T-helper 2 cell treated with Interferon-gamma antibody and Interleukin-4, amounts not matched to agents 5 μg/mL and 100 μg/mL, for 36 hours (primary cell): ENCODE measurements around the gene AJAP1.

Experiments used
- DNase-seq: peaks from one replicate; pipeline ENCODE4 v3.0.0; 2021; ENCODE audit warnings: low spot score
- H3K27ac Mint-ChIP-seq: one replicate; pipeline ENCODE4 v1.8.0; 2021; ENCODE audit warnings: mild to moderate bottlenecking, mixed read lengths
- H3K27me3 Mint-ChIP-seq: one replicate; pipeline ENCODE4 v1.8.0; 2021; ENCODE audit warnings: low read depth, mixed read lengths
- H3K36me3 Mint-ChIP-seq: one replicate; pipeline ENCODE4 v1.8.0; 2021; ENCODE audit warnings: low read depth, mixed read lengths
- H3K4me1 Mint-ChIP-seq: one replicate; pipeline ENCODE4 v1.8.0; 2021; ENCODE audit warnings: low read depth, mixed read lengths
- H3K4me3 Mint-ChIP-seq: one replicate; pipeline ENCODE4 v1.8.0; 2022; ENCODE audit warnings: mild to moderate bottlenecking, moderate library complexity, mixed read lengths
- H3K9me3 Mint-ChIP-seq: one replicate; pipeline ENCODE4 v1.8.0; 2021; ENCODE audit warnings: mixed read lengths

AJAP1 gene

DNA sequence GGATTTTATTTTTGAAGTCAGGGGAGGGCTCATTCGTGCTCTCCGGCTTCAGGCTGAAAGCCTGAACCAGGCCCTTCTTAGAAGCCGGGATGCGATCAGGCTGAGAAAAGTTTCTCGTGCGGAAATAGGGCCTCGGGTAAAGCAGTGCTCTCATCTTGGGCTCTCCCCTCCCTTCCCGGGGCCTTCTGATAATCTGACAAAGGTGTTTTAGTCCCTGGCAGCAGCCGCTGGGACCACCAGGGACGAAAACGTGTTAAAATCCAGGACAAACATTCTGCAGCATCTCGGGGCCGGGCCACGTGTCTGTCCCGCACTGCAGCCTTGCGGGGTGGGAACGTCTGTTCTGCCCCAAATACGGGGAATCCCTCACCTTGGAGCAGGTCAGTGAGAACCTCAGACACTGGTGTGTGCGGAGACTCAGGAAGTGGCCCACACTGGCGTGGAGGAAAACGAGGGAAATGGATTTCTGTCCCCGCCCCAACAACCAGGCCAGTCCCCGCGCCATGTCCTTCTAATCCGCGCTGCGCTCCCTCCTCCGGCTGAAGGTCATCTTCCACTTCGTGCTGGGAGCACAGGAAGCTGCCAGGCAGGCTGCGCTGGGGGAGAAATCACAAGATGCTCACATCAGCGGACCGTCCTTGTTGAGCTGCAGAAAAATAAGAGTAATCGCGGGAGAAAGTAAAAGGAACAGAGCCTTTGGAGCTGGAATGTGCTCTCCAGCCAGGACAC, 16.6 kb upstream of the AJAP1 start:
- Mint-ChIP-seq H3K27me3 (peaks cover 7% of the 10 kb centered on the region), H3K4me3 (no peak overlapping the region), H3K27ac (no peak overlapping the region), H3K4me1 (no peaks in the 10 kb centered on the region), H3K36me3 (no peaks in the 10 kb centered on the region), H3K9me3 (no peaks in the 10 kb centered on the region)
- no peak for DNase-seq

DNA sequence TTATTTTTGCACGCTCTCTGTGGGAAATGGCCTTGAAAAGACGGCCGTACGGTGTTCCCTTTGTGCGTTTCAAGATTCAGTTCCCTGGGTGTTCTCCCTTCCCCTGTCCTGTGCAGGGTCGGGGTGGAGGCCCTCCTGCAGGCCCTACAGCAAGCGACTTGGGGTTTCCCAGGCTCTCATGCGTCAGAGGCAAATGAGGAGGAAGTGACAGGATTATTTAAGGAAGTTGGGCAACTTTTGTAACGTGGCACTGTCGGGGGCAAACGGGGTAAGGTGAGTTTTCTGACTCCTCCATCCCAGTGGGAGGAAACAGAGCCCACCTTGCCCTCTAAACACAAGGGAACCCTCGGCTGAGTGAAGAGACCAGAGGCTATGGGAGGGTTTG, 16.1 kb upstream of the AJAP1 start:
- Mint-ChIP-seq H3K36me3 (no peaks in the 10 kb centered on the region), H3K4me1 (no peaks in the 10 kb centered on the region), H3K9me3 (no peaks in the 10 kb centered on the region), H3K27ac (no peak overlapping the region), H3K27me3 (peaks cover 7% of the 10 kb centered on the region), H3K4me3 (no peak overlapping the region)
- DNase-seq = no peak

DNA sequence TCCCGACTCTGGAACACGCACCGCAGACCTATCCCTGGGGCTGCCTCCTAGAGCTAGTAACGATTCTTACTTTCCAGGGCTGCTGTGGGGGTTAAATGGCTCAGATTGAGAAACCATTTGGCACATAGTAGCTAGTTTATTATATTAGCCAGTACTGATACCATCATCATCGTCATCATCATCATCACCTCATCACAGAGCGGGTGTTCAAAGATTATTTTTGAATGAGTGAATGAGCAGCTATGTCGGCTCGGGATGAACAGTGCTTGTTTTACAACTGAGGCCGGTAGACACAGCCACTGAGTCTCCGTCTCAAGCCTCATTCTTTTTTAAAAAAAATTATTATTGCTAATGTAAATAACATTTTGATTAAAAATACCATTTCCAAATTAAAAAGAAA, 13.5 kb upstream of the AJAP1 start:
- no peak for DNase-seq
- no peaks in the 10 kb centered on the region for H3K36me3 Mint-ChIP-seq
- no peak overlapping the region for H3K4me3 Mint-ChIP-seq
- no peak overlapping the region for H3K27ac Mint-ChIP-seq
- peaks cover 7% of the 10 kb centered on the region for H3K27me3 Mint-ChIP-seq
- H3K4me1 Mint-ChIP-seq = no peaks in the 10 kb centered on the region
- no peaks in the 10 kb centered on the region for H3K9me3 Mint-ChIP-seq

DNA sequence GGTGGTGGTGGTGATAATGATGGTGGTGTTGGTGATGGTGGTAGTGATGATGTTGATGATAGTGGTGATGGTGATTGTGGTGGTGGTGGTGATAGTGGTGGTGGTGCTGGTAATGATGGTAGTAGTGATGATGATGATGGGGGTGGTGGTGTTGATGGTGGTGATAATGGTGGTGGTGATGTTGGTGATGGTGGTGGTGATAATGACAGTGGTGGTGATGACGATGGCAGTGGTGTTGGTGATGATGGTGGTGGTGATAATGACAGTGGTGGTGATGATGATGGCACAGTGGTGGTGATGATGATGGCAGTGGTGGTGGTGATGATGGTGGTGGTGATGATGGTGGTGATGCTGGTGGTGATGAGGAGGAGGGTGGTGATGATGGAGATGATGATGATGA, 7.0 kb upstream of the AJAP1 start:
- Mint-ChIP-seq H3K36me3 (no peaks in the 10 kb centered on the region), H3K9me3 (no peaks in the 10 kb centered on the region), H3K4me1 (no peaks in the 10 kb centered on the region), H3K27ac (no peak overlapping the region), H3K4me3 (no peak overlapping the region), H3K27me3 (peaks cover 9% of the 10 kb centered on the region)
- DNase-seq = no peak

DNA sequence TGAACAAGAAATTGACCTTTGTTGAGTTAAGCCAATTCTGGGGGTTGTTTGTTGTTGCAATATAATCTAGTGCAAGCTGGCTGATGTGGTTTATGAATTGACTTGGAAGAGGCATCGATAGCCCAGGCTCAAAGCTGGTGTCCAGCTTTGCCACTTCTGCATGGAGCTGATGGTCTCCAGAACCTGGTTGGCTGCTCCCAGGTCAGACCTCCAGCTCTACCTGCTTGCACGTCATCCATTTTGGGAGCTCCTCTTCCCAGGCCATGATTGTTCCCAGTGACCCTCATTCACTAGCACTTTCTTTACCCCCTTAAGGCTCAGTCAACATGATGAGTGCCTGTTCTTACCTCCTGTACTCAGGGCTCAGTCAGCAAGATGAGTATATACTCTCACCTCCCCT, 5.8 kb upstream of the AJAP1 start:
- Mint-ChIP-seq H3K9me3 (no peaks in the 10 kb centered on the region), H3K36me3 (no peaks in the 10 kb centered on the region), H3K27ac (no peak overlapping the region), H3K27me3 (peaks cover 12% of the 10 kb centered on the region), H3K4me3 (no peak overlapping the region), H3K4me1 (no peaks in the 10 kb centered on the region)
- DNase-seq = no peak

DNA sequence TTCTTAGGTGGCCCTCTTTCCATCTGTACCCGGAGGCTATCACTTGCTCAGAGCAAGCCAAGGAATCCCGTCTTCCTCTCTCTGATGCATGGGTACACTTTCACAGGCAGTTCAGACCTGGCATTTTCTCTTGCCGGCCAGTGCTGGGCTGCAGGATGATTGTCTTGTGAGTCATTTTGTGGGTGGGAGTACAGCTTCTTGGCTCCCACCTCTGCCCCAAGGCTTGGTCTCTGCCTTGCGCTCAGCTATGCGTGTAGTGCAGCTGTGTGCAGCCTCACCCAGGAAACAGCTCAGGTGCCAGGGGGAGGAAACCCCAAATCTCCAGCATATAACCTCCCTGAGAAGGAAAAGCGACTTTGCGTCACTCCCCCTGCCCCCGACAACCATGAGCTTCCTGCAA, 3.9 kb upstream of the AJAP1 start:
- Mint-ChIP-seq H3K9me3 (no peaks in the 10 kb centered on the region), H3K4me1 (no peaks in the 10 kb centered on the region), H3K27ac (no peak overlapping the region), H3K27me3 (peaks cover 16% of the 10 kb centered on the region), H3K36me3 (no peaks in the 10 kb centered on the region), H3K4me3 (no peak overlapping the region)
- no peak for DNase-seq

DNA sequence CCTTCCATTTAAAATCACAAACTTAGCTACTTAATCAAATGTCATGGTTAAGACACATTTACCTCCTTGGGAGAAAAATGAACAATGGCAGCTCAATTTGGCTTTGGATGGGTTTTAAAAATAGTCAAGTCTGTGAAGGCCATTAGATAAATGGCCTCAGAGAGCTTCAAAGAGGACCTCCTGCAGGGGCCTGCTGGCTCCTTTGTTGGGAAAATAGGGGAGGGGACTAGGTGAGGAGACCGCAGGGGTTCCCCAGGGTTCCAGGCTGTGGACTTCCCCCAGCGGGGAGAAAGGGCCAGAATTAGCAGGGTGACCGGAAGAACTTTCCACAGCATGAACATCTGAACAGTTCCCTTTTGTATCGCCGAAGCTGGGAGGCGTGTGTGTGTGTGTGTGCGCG, 3.4 kb upstream of the AJAP1 start:
- Mint-ChIP-seq H3K27me3 (peaks cover 17% of the 10 kb centered on the region), H3K36me3 (no peaks in the 10 kb centered on the region), H3K4me1 (no peaks in the 10 kb centered on the region), H3K27ac (no peak overlapping the region), H3K9me3 (no peaks in the 10 kb centered on the region), H3K4me3 (no peak overlapping the region)
- DNase-seq = no peak

DNA sequence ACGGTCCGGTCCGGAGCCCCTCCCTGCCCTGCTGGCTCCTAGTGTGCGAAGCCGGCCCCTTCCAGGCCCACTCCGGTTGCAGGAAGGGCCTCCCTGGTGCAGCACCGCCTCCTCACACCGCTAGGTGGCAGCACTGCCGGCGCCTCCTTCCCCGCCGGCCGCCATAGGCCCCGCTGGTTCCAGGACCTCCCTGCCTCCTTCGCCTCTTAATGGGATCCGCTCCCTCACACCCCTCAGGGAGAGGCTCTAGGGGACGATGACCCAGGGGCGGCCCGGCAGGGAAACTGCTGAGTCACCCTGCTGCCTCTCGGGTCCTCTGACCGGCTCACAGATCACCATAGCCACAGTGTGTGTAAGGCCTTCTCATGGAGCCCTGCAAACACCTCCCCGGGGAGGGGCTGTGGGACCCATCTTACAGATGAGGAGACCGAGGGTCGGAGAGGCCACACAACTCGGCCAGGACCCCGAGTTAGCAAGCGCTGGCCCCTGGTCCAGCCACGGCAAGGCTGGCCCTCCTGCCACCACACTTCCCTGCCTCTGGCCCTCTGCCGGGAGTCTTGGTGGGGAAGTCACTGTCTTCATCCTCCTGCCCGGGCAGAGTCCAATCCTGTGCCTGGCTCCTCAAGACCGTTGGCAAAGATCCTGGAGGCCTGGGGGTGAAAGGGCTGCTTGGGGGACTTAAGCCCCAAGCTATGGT, 1.6 kb upstream of the AJAP1 start:
- no peaks in the 10 kb centered on the region for H3K9me3 Mint-ChIP-seq
- peaks cover 35% of the 10 kb centered on the region for H3K27me3 Mint-ChIP-seq
- H3K27ac Mint-ChIP-seq = no peak overlapping the region
- H3K36me3 Mint-ChIP-seq = no peaks in the 10 kb centered on the region
- H3K4me3 Mint-ChIP-seq = no peak overlapping the region
- H3K4me1 Mint-ChIP-seq = no peaks in the 10 kb centered on the region
- DNase-seq = peak; percentile 44

DNA sequence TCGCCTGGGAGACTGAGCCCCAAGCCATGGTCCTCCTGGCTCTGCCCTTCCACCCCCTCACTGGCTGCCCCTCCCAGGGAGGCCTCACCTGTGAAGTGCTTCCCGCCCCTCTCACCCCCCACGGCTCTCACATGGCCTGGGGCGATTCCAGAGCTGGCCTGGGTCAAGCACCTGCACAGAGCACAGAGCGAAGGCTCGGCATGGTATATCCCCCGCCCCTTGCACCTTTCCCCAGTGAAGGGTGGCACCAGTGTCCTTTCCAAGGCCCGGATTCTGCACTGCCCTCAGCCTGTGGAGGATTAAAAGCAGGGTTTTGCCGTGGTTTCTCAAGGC, 1.1 kb upstream of the AJAP1 start:
- H3K27ac Mint-ChIP-seq = no peak overlapping the region
- no peaks in the 10 kb centered on the region for H3K4me1 Mint-ChIP-seq
- no peak for DNase-seq
- no peaks in the 10 kb centered on the region for H3K36me3 Mint-ChIP-seq
- H3K27me3 Mint-ChIP-seq = peaks cover 39% of the 10 kb centered on the region
- H3K9me3 Mint-ChIP-seq = no peaks in the 10 kb centered on the region
- H3K4me3 Mint-ChIP-seq = no peak overlapping the region

DNA sequence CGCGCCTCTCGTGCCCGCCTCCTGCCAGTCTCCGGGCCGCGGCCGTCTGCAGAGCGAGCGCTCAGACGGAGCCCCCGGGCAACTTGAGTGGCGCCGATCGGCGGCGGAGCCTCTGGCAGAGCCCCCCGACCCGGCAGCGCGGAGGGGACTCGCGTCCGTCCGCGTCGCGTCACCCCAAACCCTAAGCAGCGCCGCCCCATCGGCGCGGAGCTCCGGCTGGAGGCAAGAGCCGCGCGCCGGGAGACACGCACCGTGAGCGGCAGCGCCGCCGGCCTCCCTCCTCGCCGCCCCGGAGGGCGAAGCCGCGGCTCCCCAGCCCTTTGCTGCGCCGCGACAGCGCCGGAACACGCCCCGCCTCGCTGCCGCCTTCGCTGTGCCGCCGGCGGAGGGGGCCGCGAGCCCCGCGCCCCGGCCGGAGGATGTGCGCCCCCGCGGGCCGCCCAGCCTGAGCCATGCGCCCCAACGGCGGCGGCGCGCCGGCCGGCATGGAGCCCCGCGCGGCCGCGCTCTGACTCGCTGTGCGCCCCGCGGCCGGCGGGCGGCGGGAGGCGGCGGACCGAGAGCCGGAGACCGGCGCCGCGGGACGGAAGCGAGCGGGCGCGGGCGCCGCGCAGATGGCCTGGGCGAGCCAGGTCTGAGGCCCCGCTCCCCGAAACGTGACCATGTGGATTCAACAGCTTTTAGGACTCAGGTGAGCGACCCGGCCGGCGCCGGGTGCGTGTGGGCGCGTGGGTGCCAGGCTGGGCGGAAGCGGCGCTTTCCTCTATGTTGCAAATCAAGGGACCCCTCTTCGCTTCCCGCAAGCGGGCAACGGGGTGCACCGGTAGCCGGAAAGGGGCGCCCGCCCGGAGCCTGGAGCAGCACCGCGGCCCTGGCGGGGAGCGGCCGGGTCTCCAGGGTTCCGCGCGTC, 610 bp downstream of the AJAP1 start:
- Mint-ChIP-seq H3K36me3 (no peaks in the 10 kb centered on the region), H3K4me3 (no peak overlapping the region), H3K9me3 (no peaks in the 10 kb centered on the region), H3K4me1 (no peaks in the 10 kb centered on the region), H3K27me3 (peaks cover 55% of the 10 kb centered on the region), H3K27ac (no peak overlapping the region)
- no peak for DNase-seq

DNA sequence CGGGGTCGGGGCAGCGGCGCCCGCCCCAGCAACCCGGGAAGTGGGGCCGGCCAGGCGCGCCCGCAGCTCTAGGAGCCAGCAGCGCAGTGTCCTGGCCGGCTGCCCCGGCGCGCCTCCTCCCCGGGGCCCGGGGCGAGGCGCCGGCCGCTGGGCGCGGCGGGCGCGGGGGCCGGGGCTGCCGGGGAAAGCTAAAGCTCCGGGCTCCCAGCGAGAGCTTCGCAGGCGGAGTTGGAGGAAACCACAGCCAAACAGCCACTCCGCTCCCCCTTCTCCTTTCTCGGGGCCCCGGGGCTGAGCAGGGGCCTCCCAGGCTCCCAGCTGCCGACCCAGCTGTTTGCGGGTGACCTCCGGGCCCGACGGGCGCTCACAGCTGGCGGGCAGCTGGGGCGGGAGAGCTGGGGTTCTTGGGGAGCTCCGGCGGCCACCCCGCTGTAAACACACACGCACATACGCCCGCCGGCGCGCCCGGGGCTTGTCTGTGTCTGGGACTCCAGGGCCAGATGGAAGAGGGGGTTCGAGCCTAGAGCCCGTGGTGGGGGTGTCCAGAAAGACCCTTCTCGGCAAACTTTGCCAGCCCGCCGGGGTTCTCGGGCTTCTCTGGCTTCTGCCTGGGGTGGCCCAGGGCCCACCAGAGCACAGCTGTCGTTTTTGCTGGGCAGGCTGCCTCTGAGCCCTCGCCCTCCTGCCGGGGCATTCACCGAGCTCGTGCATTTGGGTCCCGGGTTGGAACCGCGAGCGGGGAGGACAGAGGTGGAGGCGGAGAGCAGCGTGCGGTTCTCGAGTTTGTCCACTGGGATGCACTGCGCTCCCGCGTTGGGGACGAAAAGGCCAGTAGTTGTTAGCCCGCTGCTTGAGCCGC, 1.5 kb downstream of the AJAP1 start:
- H3K27me3 Mint-ChIP-seq = peaks cover 57% of the 10 kb centered on the region
- no peak overlapping the region for H3K4me3 Mint-ChIP-seq
- no peak overlapping the region for H3K27ac Mint-ChIP-seq
- peaks cover 2% of the 10 kb centered on the region for H3K4me1 Mint-ChIP-seq
- H3K36me3 Mint-ChIP-seq = no peaks in the 10 kb centered on the region
- DNase-seq = no peak
- no peaks in the 10 kb centered on the region for H3K9me3 Mint-ChIP-seq

DNA sequence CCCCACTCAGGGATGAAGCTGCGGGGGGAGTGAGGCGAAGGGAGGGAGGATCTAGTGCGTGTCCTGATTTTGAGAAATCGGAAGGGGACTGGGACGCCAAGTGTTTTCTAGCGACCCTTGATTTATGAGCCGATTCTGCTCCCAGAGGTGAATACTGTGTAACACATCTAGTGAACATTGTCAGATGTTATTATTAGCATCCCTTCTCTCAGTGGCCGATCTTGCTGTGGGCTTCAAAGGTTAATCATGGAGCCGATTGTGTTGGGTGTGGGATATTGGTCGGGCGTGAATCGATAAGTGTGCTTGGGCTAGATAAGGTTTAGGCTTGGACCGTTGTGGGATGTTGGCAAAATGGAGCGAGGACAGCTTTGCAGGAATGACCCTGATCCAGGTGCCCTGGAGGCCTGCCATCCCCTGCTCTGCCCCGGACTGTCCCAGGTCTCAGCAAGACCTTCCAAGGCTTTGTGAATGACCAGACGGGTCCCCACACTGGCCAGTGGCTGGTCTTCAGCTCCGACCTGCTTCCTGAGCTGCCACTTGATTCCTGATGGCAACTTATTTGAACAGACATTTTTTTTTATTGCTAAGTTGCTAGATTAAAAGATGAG, 2.2 kb downstream of the AJAP1 start:
- no peak overlapping the region for H3K27ac Mint-ChIP-seq
- H3K36me3 Mint-ChIP-seq = no peaks in the 10 kb centered on the region
- no peaks in the 10 kb centered on the region for H3K9me3 Mint-ChIP-seq
- H3K27me3 Mint-ChIP-seq = peaks cover 57% of the 10 kb centered on the region
- no peak for DNase-seq
- peaks cover 4% of the 10 kb centered on the region for H3K4me1 Mint-ChIP-seq
- no peak overlapping the region for H3K4me3 Mint-ChIP-seq

DNA sequence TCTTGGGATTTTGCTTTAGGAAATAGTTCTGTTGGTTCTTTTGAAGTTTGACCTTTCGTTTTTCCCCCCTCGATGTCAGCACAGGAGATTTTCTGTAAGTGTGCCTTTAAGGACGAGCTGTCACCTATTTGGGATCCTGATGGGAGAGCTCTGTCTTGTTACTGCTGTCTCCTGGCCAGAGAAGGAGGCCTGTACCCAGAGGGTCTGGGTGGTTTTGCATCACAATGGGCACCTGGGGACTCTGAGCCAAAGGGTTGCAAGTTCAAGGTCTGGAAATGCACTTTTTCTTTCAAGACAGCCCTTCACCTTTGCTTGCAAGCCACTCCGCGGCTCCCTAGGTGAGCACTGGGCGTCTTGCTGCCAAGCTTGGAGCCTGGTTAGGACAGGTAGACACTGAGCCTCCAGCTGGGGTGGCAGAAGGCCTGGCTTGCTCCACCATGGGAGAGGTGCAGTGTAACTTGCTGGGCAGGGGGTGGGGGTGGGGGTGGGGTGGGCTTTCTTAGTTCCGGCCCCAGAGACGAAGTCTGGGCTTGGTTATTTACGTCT, 2.9 kb downstream of the AJAP1 start:
- Mint-ChIP-seq H3K4me3 (no peak overlapping the region), H3K27ac (no peak overlapping the region), H3K4me1 (peaks cover 4% of the 10 kb centered on the region), H3K27me3 (peaks cover 57% of the 10 kb centered on the region), H3K9me3 (no peaks in the 10 kb centered on the region), H3K36me3 (no peaks in the 10 kb centered on the region)
- DNase-seq = no peak
